ENCODE measurements around the gene MACF1. TPM values are rescaled to one million over a fixed set of nuclear protein-coding genes. Genes with fewer than 3 reads are reported as not detected.

The MACF1 gene
- total and polyA plus RNA-seq, 2 of the 13 experiments (the other 11 are each of a cell fraction or from before 2014, with no cell fraction given) = 36.7 to 65.4 TPM

DNA sequence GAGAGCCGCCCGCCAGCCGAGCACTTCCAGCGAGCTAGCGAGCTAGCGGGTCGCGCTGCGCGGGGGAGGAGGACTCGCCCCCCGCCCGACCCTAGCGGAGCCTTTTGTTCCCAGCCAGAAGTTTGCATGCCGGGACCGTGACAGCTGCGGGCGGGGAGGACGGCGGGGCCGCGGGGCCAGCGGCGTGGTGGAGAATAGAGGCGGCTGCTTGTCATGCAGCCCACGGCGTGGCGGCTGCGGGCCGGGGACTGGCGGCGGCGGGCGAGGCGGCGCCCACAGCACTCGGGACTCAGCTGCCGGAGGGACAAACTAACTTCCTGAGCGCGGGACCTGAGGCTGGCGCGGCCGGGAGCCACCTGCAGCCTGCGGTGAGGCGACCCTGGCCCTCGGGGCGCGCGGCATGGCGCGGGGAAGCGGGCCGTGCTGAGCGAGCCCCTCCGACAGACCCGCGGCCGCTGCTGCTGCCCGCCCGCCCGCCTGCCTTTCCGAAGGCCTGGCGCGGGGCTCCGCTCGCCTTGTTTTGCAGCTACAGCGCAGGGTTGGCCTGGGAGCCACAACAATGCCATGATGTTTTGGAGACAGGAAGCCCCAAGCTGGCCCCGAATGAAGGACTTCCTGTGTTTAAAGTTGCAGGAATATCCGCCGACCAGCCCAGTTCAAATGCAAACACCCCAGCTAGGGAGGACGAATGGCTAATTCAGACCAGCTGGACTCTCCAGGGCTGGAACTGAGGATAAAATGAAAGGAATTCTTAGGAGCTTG, 204.7 kb downstream of the MACF1 start (continued):
- TF ChIP-seq, protein P1, sequence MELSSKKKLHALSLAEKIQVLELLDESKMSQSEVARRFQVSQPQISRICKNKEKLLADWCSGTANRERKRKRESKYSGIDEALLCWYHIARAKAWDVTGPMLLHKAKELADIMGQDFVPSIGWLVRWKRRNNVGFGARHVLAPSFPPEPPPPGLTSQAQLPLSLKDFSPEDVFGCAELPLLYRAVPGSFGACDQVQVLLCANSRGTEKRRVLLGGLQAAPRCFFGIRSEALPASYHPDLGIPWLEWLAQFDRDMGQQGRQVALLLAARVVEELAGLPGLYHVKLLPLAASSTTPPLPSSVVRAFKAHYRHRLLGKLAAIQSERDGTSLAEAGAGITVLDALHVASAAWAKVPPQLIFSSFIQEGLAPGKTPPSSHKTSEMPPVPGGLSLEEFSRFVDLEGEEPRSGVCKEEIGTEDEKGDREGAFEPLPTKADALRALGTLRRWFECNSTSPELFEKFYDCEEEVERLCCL (CRISPR knock-in tag; IDR thresholded peaks at IDR 0.05; ENCODE audit: borderline replicate concordance) = no peak
- no peak for TF ChIP-seq RBAK (CRISPR knock-in tag; IDR thresholded peaks at IDR 0.05)
- TF ChIP-seq NFKB2 (CRISPR knock-in tag; IDR thresholded peaks at IDR 0.05; ENCODE audit: borderline replicate concordance) = 0 out of 2 replicates have a peak, but pooled peaks have one; percentile 18
- TF ChIP-seq SRF (IDR thresholded peaks at IDR 0.05; ENCODE audit: low read depth, low read length) = no peak
- TF ChIP-seq, protein P2, sequence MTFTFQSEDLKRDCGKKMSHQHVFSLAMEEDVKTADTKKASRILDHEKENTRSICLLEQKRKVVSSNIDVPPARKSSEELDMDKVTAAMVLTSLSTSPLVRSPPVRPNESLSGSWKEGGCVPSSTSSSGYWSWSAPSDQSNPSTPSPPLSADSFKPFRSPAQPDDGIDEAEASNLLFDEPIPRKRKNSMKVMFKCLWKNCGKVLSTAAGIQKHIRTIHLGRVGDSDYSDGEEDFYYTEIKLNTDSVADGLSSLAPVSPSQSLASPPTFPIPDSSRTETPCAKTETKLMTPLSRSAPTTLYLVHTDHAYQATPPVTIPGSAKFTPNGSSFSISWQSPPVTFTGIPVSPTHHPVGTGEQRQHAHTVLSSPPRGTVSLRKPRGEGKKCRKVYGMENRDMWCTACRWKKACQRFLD (CRISPR knock-in tag; IDR thresholded peaks at IDR 0.05; ENCODE audit: borderline replicate concordance) = no peak
- TF ChIP-seq, protein P3, sequence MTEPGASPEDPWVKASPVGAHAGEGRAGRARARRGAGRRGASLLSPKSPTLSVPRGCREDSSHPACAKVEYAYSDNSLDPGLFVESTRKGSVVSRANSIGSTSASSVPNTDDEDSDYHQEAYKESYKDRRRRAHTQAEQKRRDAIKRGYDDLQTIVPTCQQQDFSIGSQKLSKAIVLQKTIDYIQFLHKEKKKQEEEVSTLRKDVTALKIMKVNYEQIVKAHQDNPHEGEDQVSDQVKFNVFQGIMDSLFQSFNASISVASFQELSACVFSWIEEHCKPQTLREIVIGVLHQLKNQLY (CRISPR knock-in tag; IDR thresholded peaks at IDR 0.05) = no peak
- TF ChIP-seq PRMT3 (CRISPR knock-in tag; IDR thresholded peaks at IDR 0.05; ENCODE audit: borderline replicate concordance, low read depth) = no peak; the same call in 1 of the 2 replicates
- TF ChIP-seq SRSF9 (IDR thresholded peaks at IDR 0.05; ENCODE audit: borderline replicate concordance, insufficient read depth, low read depth, low read length, poor library complexity, severe bottlenecking) = no peak
- no peak for TF ChIP-seq ZNF335 (CRISPR knock-in tag; IDR thresholded peaks at IDR 0.05)
- TF ChIP-seq ZFY (CRISPR knock-in tag; IDR thresholded peaks at IDR 0.05) = peak; percentile 74
- TF ChIP-seq, protein P4, sequence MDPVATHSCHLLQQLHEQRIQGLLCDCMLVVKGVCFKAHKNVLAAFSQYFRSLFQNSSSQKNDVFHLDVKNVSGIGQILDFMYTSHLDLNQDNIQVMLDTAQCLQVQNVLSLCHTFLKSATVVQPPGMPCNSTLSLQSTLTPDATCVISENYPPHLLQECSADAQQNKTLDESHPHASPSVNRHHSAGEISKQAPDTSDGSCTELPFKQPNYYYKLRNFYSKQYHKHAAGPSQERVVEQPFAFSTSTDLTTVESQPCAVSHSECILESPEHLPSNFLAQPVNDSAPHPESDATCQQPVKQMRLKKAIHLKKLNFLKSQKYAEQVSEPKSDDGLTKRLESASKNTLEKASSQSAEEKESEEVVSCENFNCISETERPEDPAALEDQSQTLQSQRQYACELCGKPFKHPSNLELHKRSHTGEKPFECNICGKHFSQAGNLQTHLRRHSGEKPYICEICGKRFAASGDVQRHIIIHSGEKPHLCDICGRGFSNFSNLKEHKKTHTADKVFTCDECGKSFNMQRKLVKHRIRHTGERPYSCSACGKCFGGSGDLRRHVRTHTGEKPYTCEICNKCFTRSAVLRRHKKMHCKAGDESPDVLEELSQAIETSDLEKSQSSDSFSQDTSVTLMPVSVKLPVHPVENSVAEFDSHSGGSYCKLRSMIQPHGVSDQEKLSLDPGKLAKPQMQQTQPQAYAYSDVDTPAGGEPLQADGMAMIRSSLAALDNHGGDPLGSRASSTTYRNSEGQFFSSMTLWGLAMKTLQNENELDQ (CRISPR knock-in tag; IDR thresholded peaks at IDR 0.05; ENCODE audit: borderline replicate concordance) = no peak
- TF ChIP-seq EEA1 (CRISPR knock-in tag; IDR thresholded peaks at IDR 0.05; ENCODE audit: borderline replicate concordance) = peak; percentile 48; the same call in 1 of the 2 replicates
- peak; percentile 40; the same call in 1 of the 2 replicates for TF ChIP-seq KDM2A (CRISPR knock-in tag; IDR thresholded peaks at IDR 0.05; ENCODE audit: borderline replicate concordance, low read depth)
- TF ChIP-seq SKI (IDR thresholded peaks at IDR 0.05; ENCODE audit: partially characterized antibody) = no peak
- no peak for TF ChIP-seq ZNF614 (CRISPR knock-in tag; IDR thresholded peaks at IDR 0.05; ENCODE audit: borderline replicate concordance)
- no peak for TF ChIP-seq TGIF2 (CRISPR knock-in tag; IDR thresholded peaks at IDR 0.05)
- no peak for TF ChIP-seq KLF13 (CRISPR knock-in tag; IDR thresholded peaks at IDR 0.05)
- TF ChIP-seq ZNF253 (CRISPR knock-in tag; IDR thresholded peaks at IDR 0.05; ENCODE audit: borderline replicate concordance) = 0 out of 2 replicates have a peak, but pooled peaks have one; percentile 42
- no peak for TF ChIP-seq SMC3 (IDR thresholded peaks at IDR 0.05; ENCODE audit: low read length)
- TF ChIP-seq ZFYVE20 (CRISPR knock-in tag; IDR thresholded peaks at IDR 0.05; ENCODE audit: borderline replicate concordance, low read depth) = no peak
- TF ChIP-seq, protein P5, sequence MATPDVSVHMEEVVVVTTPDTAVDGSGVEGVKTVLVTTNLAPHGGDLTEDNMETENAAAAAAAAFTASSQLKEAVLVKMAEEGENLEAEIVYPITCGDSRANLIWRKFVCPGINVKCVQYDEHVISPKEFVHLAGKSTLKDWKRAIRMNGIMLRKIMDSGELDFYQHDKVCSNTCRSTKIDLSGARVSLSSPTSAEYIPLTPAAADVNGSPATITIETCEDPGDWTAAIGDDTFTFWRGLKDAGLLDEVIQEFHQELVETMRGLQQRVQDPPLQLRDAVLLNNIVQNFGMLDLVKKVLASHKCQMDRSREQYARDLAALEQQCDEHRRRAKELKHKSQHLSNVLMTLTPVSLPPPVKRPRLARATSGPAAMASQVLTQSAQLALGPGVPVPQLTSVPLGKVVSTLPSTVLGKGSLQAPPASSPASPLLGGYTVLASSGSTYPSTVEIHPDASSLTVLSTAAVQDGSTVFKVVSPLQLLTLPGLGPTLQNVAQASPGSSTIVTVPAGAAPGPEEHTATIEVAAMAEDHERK (CRISPR knock-in tag; IDR thresholded peaks at IDR 0.05; ENCODE audit: low read depth) = no peak
- TF ChIP-seq ZNF768 (CRISPR knock-in tag; IDR thresholded peaks at IDR 0.05) = peak; percentile 25; the same call in 1 of the 2 replicates
- TF ChIP-seq TBP (CRISPR knock-in tag; IDR thresholded peaks at IDR 0.05) = no peak

Measured in HepG2 (cell line).